IMR-90 (cell line): ENCODE measurements around the gene MUC5AC. TPM values are rescaled to one million over a fixed set of nuclear protein-coding genes. Genes with fewer than 3 reads are reported as not detected.

Experiments
- ATAC-seq: fragments of 200-7000 bp; cut with Tn5 transposase; 2 replicates; pipeline ENCODE4 v1.9.1; 2020; ENCODE audit warnings: low read depth, mild to moderate bottlenecking, moderate library complexity
- BruUV-seq: library from RNA; stranded (reverse); fragments of 400-500 nt; replicated peaks from 2 replicates; lab custom pipeline; 2021; lab: Mats Ljungman, UMichigan
- CTCF ChIA-PET: fragments of 300-600 bp; formaldehyde crosslinking; extraction: SDS; loops from one replicate; lab custom pipeline; 2021; ENCODE audit warnings: antibody characterized with exemption; lab: Yijun Ruan, JAX
- POLR2A ChIA-PET: fragments of 300-600 bp; sonication (Branson Sonifier 250); formaldehyde crosslinking; loops from one replicate; lab custom pipeline; 2022; ENCODE audit warnings: antibody characterized with exemption; ENCODE audit not compliant: unreplicated experiment; lab: Charles Lee
- DNase-seq: peaks from one replicate; pipeline ENCODE4 v3.0.0; 2013
- H2AFZ ChIP-seq: replicated peaks from 2 replicates; pipeline ENCODE3; 2013; ENCODE audit warnings: low read length, mild to moderate bottlenecking; ENCODE audit not compliant: poor library complexity
- H2AK5ac ChIP-seq: 2 replicates; pipeline ENCODE4 v1.6.1; 2013; ENCODE audit warnings: low read depth, low read length, inconsistent platforms
- H2AK9ac ChIP-seq: replicated peaks from 2 replicates; pipeline ENCODE3; 2013; ENCODE audit warnings: mild to moderate bottlenecking, low read depth, low read length, moderate library complexity; ENCODE audit not compliant: poor library complexity
- H2BK120ac ChIP-seq: 2 replicates; pipeline ENCODE4 v1.6.1; 2013; ENCODE audit warnings: low read depth, low read length, inconsistent platforms
- H2BK15ac ChIP-seq: 3 replicates; pipeline ENCODE4 v1.6.1; 2013; ENCODE audit warnings: low read depth, low read length, inconsistent platforms
- H2BK20ac ChIP-seq: 2 replicates; pipeline ENCODE4 v1.6.1; 2013; ENCODE audit warnings: low read depth, mild to moderate bottlenecking, inconsistent platforms, low read length, moderate library complexity
- H2BK5ac ChIP-seq: 2 replicates; pipeline ENCODE4 v1.6.1; 2013; ENCODE audit warnings: mild to moderate bottlenecking, low read depth, low read length, inconsistent platforms; ENCODE audit not compliant: poor library complexity, severe bottlenecking
- H3K14ac ChIP-seq: replicated peaks from 2 replicates; pipeline ENCODE4 v1.6.1; 2013; ENCODE audit warnings: low read depth, low read length, inconsistent platforms
- H3K18ac ChIP-seq: 2 replicates; pipeline ENCODE4 v1.6.1; 2013; ENCODE audit warnings: low read depth, low read length, control low read depth
- H3K23ac ChIP-seq: 2 replicates; pipeline ENCODE4 v1.6.1; 2013; ENCODE audit warnings: low read depth, low read length, inconsistent platforms
- H3K27ac ChIP-seq: 2 replicates; pipeline ENCODE4 v1.5.1; 2013; ENCODE audit warnings: mild to moderate bottlenecking, control low read depth, low read length; ENCODE audit not compliant: insufficient read depth
- H3K27me3 ChIP-seq: 2 replicates; pipeline ENCODE4 v1.6.1; 2013; ENCODE audit warnings: low read length; ENCODE audit not compliant: control insufficient read depth, insufficient read depth
- H3K36me3 ChIP-seq: 2 replicates; pipeline ENCODE4 v1.6.1; 2013; ENCODE audit warnings: low read length, mixed read lengths; ENCODE audit not compliant: control insufficient read depth, insufficient read depth
- H3K4ac ChIP-seq: 2 replicates; pipeline ENCODE4 v1.6.1; 2013; ENCODE audit warnings: low read depth, low read length, inconsistent platforms
- H3K4me1 ChIP-seq: 2 replicates; pipeline ENCODE4 v1.6.1; 2013; ENCODE audit warnings: low read length, mixed read lengths; ENCODE audit not compliant: control insufficient read depth, insufficient read depth
- H3K4me2 ChIP-seq: 2 replicates; pipeline ENCODE4 v1.6.1; 2013; ENCODE audit warnings: low read depth, mild to moderate bottlenecking, control low read depth, low read length, moderate library complexity
- H3K4me3 ChIP-seq: 2 replicates; pipeline ENCODE4 v1.5.1; 2013; ENCODE audit warnings: low read depth, mild to moderate bottlenecking, control low read depth, low read length, moderate library complexity; ENCODE audit not compliant: insufficient read depth
- H3K56ac ChIP-seq: 2 replicates; pipeline ENCODE4 v1.6.1; 2013; ENCODE audit warnings: low read length, inconsistent platforms; ENCODE audit not compliant: insufficient read depth; ENCODE audit errors: extremely low read depth
- H3K79me1 ChIP-seq, 2 experiments: 2 replicates each; pipeline ENCODE4 v1.6.1; 2013; ENCODE audit warnings: low read length in 2 of 2, inconsistent platforms in 1 of 2, low read depth in 1 of 2
- H3K9ac ChIP-seq: 2 replicates; pipeline ENCODE4 v1.6.1; 2013; ENCODE audit warnings: low read depth, low read length, control low read depth
- H3K9me1 ChIP-seq: 2 replicates; pipeline ENCODE4 v1.6.1; 2013; ENCODE audit warnings: low read length, inconsistent platforms; ENCODE audit not compliant: insufficient read depth
- H3K9me3 ChIP-seq: 2 replicates; pipeline ENCODE4 v1.6.1; 2013; ENCODE audit warnings: low read length; ENCODE audit not compliant: control insufficient read depth, insufficient read depth
- H4K20me1 ChIP-seq: 2 replicates; pipeline ENCODE4 v1.6.1; 2013; ENCODE audit warnings: low read length, inconsistent platforms; ENCODE audit not compliant: insufficient read depth
- H4K5ac ChIP-seq: 2 replicates; pipeline ENCODE4 v1.6.1; 2013; ENCODE audit warnings: mild to moderate bottlenecking, low read depth, low read length, control low read depth
- H4K8ac ChIP-seq, 2 experiments: 2 replicates each; pipeline ENCODE4 v1.6.1; 2013; ENCODE audit warnings: low read depth in 2 of 2, low read length in 2 of 2, control low read depth in 1 of 2, inconsistent platforms in 1 of 2
- H4K91ac ChIP-seq: 2 replicates; pipeline ENCODE4 v1.6.1; 2013; ENCODE audit warnings: low read depth, low read length, inconsistent platforms; ENCODE audit not compliant: insufficient read depth
- BHLHE40 ChIP-seq: fragments of 150-350 bp; IDR thresholded peaks from 2 replicates; pipeline ENCODE4 v1.6.1; 2016; ENCODE audit warnings: mild to moderate bottlenecking, low read depth, low read length
- ELK1 ChIP-seq: fragments of 150-350 bp; IDR thresholded peaks from 2 replicates; pipeline ENCODE4 v1.6.1; 2016; ENCODE audit warnings: low read depth, mild to moderate bottlenecking, low read length, moderate library complexity, borderline replicate concordance
- MAFK ChIP-seq: IDR thresholded peaks from 2 replicates; pipeline ENCODE4 v1.6.1; 2012; ENCODE audit warnings: low read depth, low read length, improper control_type of control experiment
- MXI1 ChIP-seq: IDR thresholded peaks from 2 replicates; pipeline ENCODE4 v1.6.1; 2012; ENCODE audit warnings: low read depth, mild to moderate bottlenecking, low read length, moderate library complexity, borderline replicate concordance
- NFE2L2 ChIP-seq: fragments of 150-350 bp; IDR thresholded peaks from 2 replicates; pipeline ENCODE4 v1.6.1; 2016; ENCODE audit warnings: low read depth, mild to moderate bottlenecking, low read length
- WGBS, 2 experiments: methylation state at CpG; one replicate each; pipeline versions ENCODE4 v1.1.5 to v1.1.7; 2013; ENCODE audit warnings: missing lambda C conversion rate in 2 of 2; ENCODE audit not compliant: insufficient read length in 1 of 2; ENCODE audit errors: extremely low coverage in 2 of 2; 5-methylcytosine and 5-hydroxymethylcytosine counted together
- dilution Hi-C: fragments of 300-500 bp; cut with HindIII; formaldehyde crosslinking; loops from one replicate; pipeline ENCODE4 v1.14.3; 2018; ENCODE audit warnings: low sequenced_read_pairs; ENCODE audit not compliant: unreplicated experiment
- in situ Hi-C: fragments of 300-500 bp; cut with MboI; formaldehyde crosslinking; loops from 3 replicates; pipeline ENCODE4 v1.14.3; 2019; ENCODE audit warnings: low sequenced_read_pairs, inconsistent platforms, mixed read lengths
- intact Hi-C: fragments of 100-400 bp; cut with micrococcal nuclease; formaldehyde crosslinking; loops from 2 replicates; pipeline ENCODE4 v1.10.0; 2022
- polyA plus RNA-seq, 3 experiments: library from polyadenylated mRNA; depleted of rRNA; stranded (reverse); fragments of >200 nt; gene quantifications; 2 replicates each; pipeline ENCODE4 v1.2.3, GENCODE V29; 2012; ENCODE audit warnings: low replicate concordance in 1 of 3
- total RNA-seq: library from RNA; depleted of rRNA; stranded (reverse); fragments of >200 nt; gene quantifications from 2 replicates; pipeline ENCODE4 v1.2.3, GENCODE V29; 2012

Gene MUC5AC
- total and polyA plus RNA-seq, 2 of the 4 experiments (the other 2 are of a cell fraction) = 0.02 TPM; not detected in 1

- peak overlapping the region; percentile 96 for H2BK120ac ChIP-seq
- H3K4ac ChIP-seq = peak overlapping the region; percentile 95
- TF ChIP-seq BHLHE40 (no peak), MXI1 (no peak), NFE2L2 (no peak), ELK1 (no peak), MAFK (no peak)
- intact Hi-C loops (no loop called here), dilution Hi-C loops (no loop called here), in situ Hi-C loops (no loop called here)
- peaks cover 38% of the 10 kb centered on the region for H3K4me1 ChIP-seq
- peak overlapping the region; percentile 96 for H4K91ac ChIP-seq
- H3K79me1 ChIP-seq = no peaks in the 10 kb centered on the region; a peak in 1 of 4 replicates
- peak overlapping the region; percentile 65 for H4K5ac ChIP-seq
- H3K36me3 ChIP-seq = no peaks in the 10 kb centered on the region
- H3K14ac ChIP-seq = peak overlapping the region; percentile 72
- H4K20me1 ChIP-seq = no peaks in the 10 kb centered on the region
- H3K9me3 ChIP-seq = no peaks in the 10 kb centered on the region
- H3K4me2 ChIP-seq = no peak overlapping the region
- peak; percentile 22 for ATAC-seq
- peak overlapping the region; percentile 65 for H2AK5ac ChIP-seq
- peak overlapping the region; percentile 95 for H2BK20ac ChIP-seq
- peak overlapping the region; percentile 81 for H2AFZ ChIP-seq
- peak overlapping the region; percentile 92 for H2AK9ac ChIP-seq
- H3K27me3 ChIP-seq = no peaks in the 10 kb centered on the region; the same call in 1 of the 2 replicates
- POLR2A ChIA-PET = no interaction called here
- no peak for DNase-seq
- peak overlapping the region; percentile 97 for H2BK5ac ChIP-seq
- peak overlapping the region; percentile 80 for H3K27ac ChIP-seq
- H2BK15ac ChIP-seq = peak overlapping the region; percentile 74; the same call in 2 of the 3 replicates
- H3K18ac ChIP-seq = peak overlapping the region; percentile 65
- CTCF ChIA-PET = interaction anchor here (0.9 kb wide), 1 partner anchor 13 kb away, joined by 4 read pairs; no protein-coding TSS in a partner anchor
- no peak overlapping the region for H3K4me3 ChIP-seq
- 85% methylated on average over 18 of the region's 28 CpGs; no CpG with 5 or more reads in 1 of the 2 experiments for WGBS, 2 experiments
- peaks cover 9% of the 10 kb centered on the region for H3K9me1 ChIP-seq
- H3K56ac ChIP-seq = peak overlapping the region; percentile 60
- peak overlapping the region; percentile 37; the same call in 1 of the 2 replicates for H3K9ac ChIP-seq
- H4K8ac ChIP-seq = peak overlapping the region; percentile 77 to 83
- BruUV-seq = no TSS peak
- H3K23ac ChIP-seq = peak overlapping the region; percentile 65
Measured at GRCh38 chr11:1153105-1153950, 4.4 kb upstream of the MUC5AC start.
